Measurements from ENCODE around the gene NF2. TPM values are rescaled to one million over a fixed set of nuclear protein-coding genes. Genes with fewer than 3 reads are reported as not detected.
A peak's percentile ranks its signal among the peaks of the same experiment; 100 is the strongest.

The NF2 gene
- total RNA-seq, 1 donor from 2014 or later = 45.0 TPM

- DNase-seq (ENCODE audit: low spot score) = no peak
These were observed 117.4 kb downstream of the NF2 start for GRCh38 chr22:29720811-29721323.

DNA sequence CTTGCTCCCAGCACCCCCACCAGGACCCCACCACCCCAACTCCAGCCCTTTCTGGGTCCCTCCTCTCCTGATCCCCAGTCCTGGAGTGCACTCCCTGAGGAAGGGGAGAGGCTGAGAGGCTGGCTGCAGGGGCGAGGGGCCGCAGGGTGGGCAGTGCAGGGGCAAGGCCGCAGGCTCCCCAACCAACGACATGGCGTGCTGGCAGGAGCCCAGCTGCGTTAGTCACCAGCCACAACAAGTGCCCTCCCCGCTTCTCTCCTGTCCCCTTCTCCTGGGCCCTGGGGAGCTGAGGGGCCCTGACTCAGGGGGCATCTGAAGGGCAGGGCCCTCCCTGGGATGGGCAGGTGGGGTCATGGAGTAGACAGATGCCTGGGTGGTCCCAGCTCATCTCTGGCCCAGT is 118.7 kb downstream of the NF2 start:
- DNase-seq (ENCODE audit: low spot score) = no peak

DNA sequence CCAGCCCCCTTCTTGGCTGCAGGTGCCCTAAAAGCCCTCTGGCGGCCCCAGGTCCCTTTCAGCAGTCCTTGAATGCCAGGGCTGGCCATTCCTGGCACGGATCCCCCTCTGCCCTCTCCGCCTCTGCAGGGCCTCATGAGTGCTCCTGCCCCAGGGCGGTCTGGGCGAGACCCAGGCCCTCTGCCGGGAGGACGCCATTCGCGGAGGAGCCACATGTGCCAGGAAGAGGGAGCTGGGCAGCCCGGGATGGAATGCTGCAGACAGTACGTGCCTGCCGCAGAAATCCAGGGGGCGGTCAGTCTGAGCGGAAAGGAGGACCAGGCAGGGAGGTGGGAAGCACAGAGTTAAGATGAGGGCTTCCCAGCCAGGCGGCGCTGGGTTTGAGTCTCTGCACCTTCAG is 119.2 kb downstream of the NF2 start:
- DNase-seq (ENCODE audit: low spot score) = no peak

DNA sequence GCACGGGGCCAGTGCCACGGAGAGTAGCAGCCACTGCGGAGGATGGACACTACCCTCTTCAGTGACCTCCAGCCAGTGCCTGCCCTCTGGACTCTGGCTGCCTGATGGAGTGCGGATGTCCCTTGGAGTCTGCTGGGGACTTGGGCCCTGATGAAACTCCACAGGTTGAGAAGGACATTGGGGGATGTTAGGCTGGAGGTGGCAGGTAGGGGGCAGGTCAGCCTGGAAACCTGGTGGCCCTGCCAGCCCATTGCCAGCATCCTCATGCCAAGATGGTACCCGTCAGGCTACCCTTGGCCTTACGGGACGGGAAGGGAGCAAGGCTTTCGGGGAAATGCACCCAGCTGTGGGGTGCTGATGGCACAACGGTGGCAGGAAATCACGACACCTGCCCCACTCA is 120.3 kb downstream of the NF2 start:
- DNase-seq (ENCODE audit: low spot score) = no peak

DNA sequence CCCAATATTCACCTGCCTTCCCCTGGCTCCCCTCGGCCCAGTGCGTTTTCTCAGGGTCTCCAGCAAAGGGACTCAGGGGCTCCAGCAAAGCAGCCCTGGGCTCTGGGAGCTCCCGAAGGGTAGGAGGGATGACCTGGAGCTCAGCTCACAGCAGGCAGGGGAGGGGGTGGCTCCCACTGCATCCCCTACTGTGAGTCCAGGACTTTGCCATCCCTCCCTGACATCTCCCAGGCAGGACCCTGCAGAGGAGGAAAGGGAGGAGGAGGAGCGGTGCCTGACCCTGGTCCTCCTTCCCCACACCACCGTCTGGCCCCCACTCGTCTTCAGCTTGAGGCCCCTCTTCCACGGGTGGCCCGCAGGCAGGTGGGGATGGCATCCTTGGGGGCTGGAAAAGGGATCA is 121.4 kb downstream of the NF2 start:
- DNase-seq (ENCODE audit: low spot score) = no peak

GRCh38 chr22:29726106-29726505 is 122.7 kb downstream of the NF2 start:
- DNase-seq (ENCODE audit: low spot score) = no peak

DNA sequence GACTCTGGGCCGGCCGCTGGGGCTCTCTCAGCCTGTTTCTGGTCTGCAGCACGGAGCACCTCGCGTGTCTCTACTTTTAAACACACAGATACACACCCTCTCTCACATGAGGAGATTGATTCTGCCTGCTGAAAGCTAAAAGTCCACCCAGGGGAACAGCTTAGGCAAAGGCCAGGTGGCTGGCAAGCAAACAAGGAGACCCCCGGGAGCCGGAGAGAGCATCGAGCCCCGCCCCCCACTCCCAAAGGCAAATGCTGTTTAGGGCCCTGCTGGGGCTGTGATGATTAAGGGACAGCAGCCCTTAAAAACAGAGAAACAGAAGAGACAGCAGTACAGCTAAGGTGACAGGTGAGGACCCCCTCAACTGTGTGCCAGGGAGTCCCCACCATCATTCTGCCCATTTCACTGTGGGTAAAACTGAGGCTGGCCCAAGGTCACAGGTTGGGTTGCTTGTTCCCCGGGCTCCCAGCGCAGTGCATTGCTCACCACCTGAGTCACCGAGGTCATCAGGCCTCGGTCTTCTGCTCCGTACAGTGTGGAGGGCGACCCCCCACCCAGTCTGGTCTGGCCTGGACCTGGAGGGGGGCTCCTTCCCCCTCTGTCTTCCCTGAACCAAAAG is 123.2 kb downstream of the NF2 start:
- no peak for DNase-seq (ENCODE audit: low spot score)

GRCh38 chr22:29727131-29727523 is 123.7 kb downstream of the NF2 start:
- DNase-seq (ENCODE audit: low spot score) = no peak

GRCh38 chr22:29729161-29729560 is 125.7 kb downstream of the NF2 start:
- DNase-seq (ENCODE audit: low spot score) = no peak

- no peak for DNase-seq (ENCODE audit: low spot score)
These were observed 127.8 kb downstream of the NF2 start for GRCh38 chr22:29731058-29731850.

DNA sequence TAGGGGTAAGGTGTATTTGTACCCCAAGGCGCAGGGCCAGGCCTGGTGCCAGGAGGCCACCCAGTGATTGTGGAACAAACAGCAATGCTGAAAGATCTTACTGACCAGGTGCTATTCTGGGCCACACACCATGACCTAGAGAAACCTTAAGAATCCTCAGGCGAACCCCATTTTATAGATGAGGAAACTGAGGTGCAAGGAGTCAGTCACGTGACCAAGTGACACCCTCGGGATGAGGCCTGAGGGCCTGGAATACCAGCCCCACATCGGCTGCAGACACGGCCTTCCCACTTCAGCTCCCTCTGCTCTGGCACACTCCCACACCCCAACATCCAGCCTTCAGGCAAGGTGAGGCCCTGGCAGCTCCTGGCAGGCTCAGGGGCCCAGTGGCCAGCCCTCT is 129.4 kb downstream of the NF2 start:
- no peak for DNase-seq (ENCODE audit: low spot score)

GRCh38 chr22:29733362-29734201 is 130.1 kb downstream of the NF2 start:
- peak; percentile 57 for DNase-seq (ENCODE audit: low spot score)

GRCh38 chr22:29734406-29734805 is 131.0 kb downstream of the NF2 start:
- DNase-seq (ENCODE audit: low spot score) = no peak

GRCh38 chr22:29734838-29735237 is 131.4 kb downstream of the NF2 start:
- DNase-seq (ENCODE audit: low spot score) = no peak

- DNase-seq (ENCODE audit: low spot score) = no peak
These were observed 132.0 kb downstream of the NF2 start for GRCh38 chr22:29735416-29735815.

GRCh38 chr22:29737251-29738117 is 134.1 kb downstream of the NF2 start:
- DNase-seq (ENCODE audit: low spot score) = no peak

GRCh38 chr22:29738118-29738815 is 134.8 kb downstream of the NF2 start:
- no peak for DNase-seq (ENCODE audit: low spot score)

DNA sequence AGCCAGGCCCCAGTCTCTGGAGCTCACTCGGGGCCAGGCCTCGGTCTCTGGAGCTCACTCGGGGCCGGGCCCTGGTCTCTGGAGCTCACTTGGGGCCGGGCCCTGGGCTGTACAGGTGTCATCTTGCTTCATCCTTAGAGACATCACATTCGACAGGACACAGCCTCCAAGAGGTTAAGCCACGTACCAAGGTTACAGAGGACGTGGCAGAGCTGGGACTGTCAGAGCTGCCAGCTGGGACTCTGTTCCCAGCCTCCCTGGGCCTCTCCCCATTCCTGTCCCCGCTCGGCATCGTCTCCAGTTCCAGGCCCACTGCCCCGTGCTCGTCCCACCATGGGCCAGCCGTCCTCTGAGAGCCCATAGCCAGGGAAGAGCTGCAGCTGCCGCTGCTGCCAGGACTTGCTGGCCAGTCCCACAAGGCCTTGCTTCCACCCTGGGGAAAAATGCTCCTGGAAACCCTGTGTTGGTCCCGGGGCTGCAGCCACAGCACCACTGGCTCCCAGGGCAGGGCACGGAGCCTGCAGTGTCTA is 136.0 kb downstream of the NF2 start:
- DNase-seq (ENCODE audit: low spot score) = no peak

DNA sequence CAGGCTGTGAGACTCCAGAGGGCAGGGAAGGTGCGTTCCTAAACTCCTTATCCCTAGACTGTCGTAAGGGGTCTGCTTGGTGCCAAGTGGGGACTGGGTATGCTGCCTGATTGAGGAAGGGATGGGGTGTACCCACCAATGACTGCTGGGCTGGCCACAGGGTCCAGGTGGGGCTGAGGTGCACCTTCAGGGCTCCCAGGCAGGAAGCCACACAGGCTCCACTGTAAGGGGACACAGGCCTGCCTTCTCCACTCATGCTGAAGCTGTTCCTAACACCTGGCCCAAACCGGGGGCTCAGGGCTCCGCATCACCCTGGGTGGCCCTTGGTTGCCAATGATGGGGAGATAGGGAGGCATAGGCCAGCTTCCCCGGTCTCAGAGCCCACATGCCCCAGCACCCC is 136.8 kb downstream of the NF2 start:
- DNase-seq (ENCODE audit: low spot score) = no peak

DNA sequence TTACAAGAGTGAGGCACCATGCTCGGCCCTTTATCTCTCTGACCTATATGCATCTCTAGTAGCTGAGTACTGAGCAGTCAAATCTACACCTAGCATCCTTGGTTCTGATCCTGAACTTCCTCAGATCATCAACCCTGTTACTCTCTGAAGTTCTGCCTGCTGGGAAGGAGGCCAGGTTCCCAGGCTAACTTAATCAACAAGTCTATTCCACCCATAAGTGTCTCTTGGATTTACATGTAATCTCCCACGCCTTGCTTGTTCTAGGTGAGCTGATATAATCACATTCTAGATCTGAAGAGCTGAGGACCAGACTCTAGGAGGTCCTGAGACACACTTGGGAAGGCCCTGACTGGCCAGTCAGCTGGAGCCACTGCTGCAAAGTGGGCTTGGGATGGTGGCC is 138.5 kb downstream of the NF2 start:
- DNase-seq (ENCODE audit: low spot score) = no peak

DNA sequence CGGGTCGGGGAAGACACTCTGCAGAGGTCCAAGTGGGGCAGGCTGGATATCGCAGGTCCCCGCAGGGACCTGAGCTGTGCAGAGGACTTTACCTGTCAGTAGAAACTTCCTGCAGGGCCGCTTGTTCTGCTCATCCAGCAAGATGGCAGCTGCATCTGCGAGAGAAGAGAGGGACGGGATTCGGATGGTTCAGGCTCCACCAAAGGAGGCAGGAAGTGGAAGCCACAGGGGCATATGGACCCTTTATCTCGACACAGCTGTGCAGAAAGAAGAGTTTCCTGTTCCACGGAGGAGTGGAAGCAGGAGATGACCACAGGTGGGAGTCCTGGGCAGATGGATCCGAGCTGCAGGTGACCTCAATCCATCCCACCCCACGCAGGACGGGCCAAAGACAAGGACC is 138.9 kb downstream of the NF2 start:
- no peak for DNase-seq (ENCODE audit: low spot score)
